T follicular helper cell (primary cell): ENCODE data around the gene RNF39.

Experiments used
- DNase-seq: peaks from one replicate; pipeline ENCODE4 v3.0.0-alpha.2; 2020; ENCODE audit warnings: low read depth

RNF39 gene

DNA sequence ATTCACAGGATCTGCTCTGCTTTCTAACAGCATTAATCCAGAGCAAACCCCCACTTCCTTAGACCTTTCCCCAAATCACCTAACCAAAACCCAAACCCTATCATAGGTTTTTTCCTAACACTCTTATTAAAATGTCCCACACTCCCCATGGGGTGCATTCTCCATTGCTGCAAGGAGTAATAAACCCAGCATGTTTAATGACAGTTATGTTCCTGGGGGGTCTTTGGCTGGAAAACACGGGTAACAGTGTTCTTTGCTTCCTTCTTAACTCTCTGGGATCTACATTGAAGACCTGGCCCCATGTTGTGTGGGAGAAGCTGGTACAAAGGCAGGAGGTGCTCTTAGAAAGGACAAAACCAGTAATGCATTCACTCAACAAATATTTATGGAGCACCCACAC lies 21.3 kb upstream of the RNF39 start:
- no peak for DNase-seq

DNA sequence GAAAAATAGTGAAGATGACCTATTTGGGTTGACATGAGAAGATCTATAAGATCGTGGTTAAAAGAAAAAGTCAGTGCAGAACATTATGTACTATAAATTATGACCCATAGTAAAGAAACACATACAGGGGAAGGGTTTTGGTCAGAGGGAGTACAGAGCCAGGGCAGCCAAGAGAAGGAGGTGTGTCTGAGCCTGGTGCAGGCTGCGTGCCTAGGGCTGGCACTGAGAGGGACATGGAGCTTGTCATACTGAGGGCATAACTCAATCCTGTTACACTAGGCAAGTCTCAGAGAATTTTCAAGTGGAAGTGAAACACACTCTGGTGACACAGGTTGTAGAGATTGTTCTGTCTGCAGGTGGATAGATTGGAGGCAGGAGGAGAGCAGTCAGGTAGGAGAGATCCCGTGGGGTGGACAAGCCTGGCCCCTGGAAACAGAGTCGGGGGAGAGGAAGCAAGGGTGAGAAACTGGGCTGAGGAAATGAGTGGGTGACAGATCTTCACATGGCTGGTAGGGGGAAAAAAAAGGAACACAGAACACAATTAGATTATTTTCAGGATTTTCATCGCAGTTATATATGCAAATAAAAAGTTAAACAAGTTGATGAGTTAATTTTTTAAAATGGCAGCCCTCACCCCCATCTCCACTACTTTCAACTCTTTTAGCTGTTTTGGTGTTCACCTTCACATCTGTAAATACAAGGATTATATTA lies 18.5 kb upstream of the RNF39 start:
- no peak for DNase-seq

DNA sequence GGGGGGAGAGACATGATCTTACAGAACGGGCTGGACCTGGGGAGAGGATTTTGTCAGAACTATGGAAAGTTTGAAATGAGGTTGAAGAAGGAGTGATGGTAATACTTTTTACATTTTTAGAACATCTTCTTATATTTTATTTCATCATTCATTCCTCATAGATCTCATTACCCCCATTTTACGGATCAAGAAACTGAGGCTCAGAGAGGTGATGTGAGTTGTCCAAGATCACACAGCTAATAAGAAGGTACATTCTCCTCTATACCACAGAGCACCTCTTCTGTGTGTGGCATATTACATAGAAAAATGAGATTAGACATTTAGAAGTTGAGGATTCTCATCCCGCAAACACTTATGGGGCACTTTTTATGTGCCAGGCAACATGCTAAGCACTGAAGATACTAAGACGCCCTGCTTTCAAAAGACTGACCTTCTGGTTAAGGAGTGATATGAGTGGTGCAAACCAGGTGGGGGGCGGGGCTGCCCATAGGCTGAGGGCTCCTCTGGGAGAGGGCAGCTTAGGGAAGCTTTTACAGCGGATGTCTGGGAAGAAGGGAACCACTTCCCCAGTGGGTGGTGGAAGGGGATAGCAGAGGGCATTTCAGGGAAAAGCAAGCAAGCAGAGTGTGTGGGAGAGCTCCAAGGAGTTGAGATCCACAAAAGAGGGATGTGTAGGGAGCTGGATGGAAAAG lies 17.4 kb upstream of the RNF39 start:
- DNase-seq = no peak

DNA sequence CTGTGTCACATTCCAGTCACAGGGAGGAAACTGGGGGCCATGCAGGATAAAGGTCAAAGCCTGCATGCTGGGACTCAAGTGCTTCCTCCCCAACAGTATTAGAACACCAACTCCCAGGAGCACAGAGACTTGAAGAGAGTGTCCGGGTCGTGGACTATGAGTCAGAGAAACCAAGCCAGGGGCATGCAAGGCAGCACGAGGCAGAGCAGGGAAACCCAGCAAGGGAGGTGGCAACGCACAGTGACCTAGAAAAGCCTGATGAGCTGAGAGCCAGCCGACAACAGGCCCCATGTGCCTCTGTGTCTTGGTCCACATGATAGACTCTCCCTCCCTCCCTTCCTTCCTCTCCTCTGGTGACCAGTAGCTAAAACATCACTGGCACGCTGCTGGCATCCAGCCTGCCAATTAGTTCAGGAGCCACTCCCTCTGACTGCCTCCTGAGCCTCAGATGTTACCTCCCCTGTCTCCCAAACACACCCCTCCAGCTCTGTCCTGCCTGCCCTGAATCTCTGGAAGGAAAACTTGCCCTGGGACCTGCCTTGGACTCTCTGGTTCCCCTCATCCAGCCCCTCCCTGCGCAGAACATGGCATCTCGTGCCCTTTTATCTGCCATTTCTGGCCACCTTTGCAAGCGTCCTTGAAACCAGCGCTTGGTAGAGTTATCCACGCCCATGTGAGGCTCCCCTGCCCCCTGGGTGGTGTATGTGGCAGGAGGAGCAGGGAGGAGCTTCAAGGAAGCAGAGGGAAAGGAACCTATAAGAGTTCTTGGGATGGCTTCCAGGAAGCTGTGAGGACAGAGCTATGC lies 16.2 kb upstream of the RNF39 start:
- no peak for DNase-seq

DNA sequence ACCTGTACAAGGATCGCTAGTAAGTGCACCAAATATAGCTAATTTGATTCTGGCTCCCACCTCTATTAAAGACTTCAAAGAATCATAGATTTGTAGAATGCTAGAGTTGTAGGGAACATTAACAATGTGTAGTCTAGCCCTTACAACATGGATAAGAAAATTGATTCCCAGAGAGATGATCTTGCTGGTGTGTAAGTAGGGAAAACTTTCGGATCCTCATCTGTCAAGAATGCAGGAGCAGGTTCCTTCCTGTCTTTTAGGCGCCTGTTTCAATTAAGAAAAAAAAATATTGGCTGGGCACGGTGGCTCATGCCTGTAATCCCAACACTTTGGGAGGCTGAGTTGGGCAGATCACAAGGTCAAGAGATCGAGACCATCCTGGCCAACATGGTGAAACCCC lies 12.3 kb upstream of the RNF39 start:
- DNase-seq = no peak

DNA sequence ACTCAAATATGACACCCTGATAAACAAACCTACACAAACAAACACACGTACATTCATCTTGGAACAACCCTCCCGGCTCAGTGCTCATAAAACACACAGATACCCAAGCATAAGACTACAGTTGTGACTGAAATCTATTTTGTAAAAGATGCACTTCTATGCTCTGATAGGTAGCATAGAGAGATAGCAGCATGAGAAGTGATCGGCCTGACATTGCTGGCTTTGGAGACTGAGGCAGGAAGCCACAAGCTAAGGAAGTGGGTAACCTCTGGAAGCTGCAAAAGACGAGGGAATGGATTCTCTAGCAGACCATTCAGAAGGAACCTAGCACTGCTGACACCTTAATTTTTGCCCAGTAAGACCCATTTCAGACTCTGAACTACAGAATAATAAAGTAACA lies 1.6 kb upstream of the RNF39 start:
- no peak for DNase-seq

DNA sequence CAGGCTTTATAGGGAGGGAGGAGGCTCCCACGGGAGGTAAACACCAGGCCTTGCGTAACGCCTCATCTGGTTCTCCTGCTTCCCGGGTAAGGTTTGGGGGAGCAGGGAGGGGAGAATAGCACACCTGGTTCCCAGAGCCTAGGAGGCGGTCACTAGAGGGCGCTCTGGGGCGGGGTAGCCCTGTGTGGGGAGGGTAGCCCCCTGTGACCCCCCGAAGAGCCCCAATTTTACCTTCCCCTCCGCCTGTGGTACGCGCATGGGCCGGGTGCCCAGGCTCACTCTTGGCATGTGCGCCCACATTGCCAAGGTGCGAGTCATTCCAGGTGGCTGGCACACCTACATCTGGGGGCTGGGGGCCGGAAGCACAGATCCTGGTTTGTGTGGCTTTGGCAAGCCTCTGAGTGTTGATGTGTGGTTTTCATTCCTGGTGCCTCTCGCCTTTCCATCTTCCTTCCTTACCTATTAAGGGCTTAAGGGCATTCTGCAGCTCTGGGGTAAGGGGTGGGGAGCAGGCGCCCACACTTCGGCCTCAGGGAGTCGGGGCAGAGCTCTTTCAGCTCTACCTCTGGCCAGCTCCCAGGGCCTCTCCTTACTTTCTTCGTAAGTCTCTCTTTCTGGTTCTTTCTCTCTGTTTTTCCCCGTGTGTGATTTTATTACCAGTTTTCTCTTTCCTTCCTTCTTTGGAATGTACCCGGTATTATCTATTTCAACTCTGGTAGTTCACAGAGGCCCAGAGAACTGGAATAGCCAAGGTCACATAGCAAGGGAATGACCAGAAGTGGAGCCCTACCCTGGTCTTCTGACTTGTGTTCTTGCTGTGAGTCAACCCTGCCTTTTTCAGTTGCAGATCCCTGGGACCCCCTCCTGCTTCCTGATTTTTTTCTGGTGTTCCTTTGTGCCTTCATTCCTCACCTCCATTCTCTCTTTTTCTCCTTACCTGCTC lies 492 bp upstream of the RNF39 start:
- DNase-seq = no peak

DNA sequence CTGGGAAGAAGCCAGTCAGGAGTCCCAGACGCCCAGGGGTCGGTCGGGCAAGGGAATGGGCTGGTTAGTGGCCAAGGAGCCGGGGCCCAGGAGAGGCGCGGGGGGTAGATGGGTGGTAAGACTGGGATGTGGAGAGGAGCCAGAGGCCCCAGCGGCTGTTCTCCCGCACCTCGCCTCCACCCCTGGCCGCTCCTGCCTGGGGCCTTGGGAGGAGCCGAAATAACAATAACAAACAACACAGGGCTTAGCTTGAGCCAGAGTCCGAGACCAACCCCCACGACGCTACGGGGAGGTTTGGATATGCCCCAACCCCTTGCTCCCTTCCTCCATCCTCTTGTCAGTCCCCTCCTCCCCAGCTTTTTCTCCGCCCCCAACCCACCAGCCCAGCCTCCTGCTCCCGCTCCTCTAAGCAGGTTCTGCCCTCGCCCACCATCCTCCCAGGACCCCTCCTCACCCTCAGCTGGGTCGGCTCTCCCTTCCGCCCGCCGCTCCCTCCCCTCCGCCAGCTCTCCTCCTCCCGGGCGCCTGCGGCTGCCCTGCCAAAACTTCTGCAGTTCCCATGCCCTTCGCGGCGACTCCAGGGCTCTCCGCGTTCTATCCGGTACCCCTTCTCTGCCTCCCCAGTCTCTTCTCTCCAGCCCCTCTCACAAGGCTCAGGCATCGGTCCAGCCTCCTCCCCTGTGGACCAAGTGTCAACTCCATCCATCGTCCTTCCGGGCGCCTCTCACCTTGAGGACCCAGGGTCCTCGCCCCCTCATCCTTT lies 1.1 kb downstream of the RNF39 start:
- no peak for DNase-seq

DNA sequence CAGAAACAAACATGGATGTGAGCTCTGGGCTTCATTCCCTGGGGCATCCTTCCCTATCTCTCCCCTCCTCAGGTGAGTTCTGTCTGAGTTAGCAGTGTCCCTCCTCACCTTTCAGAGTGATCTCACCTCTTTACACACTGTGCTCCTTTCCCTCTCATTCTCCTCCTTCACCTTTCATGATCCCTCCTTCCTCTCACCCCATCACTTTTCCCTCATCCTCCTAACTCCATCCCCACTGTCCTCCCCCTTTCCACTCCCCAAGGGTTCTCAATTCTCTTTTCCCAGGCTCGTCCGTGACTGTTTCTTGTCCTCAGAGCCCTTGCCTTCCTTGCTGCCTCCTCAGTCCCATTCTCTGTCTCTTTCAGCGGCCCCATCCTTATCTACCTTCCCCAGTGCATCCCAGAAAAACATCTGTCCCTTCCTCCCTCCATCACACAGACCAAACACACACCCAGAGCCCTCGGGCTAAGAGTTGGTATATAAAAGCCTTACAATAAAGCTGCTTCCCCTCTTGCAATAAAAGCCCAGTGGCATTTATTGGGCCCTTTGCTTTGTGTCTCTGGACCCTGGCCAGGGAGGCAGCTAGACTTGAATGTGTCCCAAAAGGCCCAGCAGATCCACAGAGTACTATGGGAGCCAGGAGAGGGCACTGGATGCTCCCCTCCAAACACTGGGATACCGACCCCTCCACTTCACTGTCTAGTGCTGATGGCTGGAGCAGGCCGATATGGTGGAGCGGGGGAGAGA lies 1.9 kb downstream of the RNF39 start:
- DNase-seq = no peak

DNA sequence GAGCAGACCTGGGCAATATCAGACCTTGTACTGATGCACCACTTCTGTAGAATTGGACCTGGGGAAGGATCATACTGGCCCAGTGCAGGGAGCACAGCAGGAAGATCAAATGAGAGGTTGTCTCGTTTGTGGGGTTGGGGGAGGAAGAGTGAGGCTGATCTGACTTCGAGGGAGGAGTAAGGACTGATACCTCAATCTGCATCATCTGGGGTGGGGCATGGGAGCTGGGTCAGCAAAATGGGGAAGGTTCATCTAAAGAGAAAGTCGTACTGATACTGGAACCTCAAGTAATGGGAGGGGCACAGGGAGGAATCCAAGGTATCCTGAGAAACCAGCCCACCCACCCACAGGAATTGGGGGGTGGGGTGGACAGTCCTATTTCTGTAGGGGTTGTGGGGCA lies 3.7 kb downstream of the RNF39 start:
- DNase-seq = no peak

DNA sequence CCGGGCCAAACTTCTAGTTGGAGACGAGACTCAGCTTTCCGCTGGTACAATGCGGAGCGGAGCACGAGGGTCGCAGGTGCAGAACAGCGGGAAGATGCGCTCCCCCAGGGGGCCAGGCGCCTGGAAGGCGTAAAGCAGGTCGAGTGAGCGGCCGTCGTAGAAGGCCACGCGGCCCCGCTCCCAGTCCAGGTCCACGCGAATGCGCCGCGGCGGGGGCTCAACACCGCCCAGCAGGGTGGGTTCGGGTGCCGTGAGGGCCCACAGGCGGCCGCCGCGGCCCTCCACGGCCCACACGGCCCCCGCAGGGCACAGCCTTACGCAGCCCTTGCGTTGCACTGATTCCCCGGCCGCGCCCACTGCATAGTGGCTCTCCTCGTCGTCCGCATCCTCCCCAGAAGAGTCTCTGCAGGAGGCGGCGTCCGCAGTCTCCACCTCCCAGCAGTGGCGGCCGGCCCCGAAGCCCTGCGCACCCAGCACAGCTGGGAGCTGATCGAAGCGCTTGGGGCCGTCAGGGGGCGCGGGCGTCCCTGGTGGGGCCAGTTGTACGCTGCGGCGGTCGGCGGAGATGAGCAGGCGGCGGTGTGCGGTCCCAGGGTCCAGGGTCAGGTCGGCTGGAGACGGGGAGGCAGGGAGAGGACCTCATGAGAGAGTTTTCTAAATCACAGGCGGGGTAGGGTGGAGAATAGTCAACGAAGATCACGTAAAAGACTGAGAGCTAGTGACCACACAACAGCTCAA lies 4.3 kb downstream of the RNF39 start:
- no peak for DNase-seq

DNA sequence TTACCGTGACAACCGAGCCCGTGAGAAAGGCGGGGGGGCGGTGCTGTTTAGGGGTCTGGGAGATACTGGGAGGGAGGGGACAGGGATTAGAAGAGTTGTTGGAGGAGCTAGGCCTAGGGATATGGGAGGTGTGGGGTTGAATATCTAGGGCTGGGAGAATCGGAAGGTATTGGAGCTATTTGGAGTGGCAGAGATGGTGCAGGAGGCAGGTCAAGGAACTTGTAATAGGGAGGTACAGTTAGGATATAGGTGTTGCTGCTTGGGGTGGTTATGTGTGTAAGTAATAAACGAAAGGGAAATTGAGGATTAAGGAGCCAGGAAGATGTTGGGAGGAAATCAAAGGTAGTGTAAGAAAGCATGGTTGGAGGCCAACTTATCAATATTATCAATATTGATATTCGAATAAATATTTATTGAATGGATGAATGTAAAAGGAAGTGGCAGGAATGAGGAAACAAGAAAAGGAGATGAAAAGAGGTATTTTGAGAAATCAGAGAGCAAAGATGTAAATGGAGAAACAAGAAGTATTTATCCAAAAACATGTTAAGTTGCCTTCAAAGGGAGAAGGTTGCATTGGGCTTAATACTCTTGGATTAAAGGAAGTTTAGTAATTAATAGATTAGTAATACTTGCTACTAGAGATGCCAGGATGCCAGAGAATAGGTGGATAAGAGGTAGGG lies 8.0 kb downstream of the RNF39 start:
- DNase-seq = no peak

DNA sequence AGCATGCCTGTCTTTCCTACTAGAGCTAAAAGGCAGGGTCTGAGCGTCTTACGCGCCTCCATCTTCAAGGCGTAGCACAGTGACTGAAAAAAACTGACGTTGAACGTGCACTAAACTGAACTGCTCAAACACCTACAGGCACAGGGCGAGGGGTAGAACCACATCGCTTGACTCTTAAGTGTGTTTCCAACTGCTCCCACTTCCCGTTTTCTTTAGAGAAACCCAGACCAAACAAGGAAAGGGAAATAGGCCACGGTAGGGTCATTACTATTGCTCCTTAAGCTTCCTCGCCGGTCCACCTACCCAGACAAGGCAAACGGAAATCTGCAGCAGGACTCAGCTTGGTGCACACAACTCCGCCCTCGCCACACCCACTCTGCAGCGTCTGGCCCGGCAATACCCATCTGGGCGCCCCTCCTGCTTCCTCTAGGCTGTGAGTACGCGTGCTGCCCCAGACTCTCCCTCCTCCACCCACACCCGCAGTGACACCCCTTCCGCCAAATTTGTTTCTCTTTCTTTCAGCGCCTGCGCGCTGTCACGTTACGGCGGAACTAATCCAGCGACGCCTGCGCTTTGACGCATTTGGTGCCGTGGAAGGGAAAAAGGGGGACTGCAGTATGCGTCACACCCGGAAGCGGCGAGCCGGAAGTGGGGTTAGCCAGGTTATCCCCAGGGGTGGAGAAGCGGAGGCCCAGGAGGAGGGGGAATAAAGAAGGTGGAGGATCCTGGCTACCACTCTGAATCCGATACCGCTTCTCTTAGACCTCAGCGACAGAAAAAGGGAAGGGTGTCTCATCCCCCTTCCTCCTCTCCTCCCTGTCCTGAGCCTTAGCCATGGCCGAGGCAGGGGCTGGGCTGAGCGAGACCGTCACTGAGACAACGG lies 8.8 kb downstream of the RNF39 start, which contains the start of gene PPP1R11:
Gene PPP1R11 (plus strand): TSS at position 622 of the 883 bp plus-strand sequence. CDS start 213 bp downstream, at position 835.
- DNase-seq = peak; percentile 97

DNA sequence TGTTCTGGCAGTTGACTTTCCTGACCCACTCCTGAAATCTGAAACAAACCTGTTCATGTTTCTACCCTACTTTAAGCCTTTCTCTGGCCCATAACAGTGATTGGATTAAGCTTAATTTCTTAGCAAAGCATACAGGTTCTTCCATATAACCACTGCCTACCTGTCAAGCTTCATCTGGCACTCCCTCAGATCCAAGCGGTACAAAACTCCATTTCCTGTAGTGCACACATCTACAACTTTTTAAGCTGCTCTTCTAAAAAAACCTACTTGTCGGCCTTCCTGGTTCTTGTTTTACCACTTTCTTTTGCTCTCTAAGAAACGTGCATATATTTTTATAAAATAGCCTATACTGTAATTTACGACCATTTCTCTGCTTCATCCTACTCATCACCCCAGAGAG lies 9.5 kb downstream of the RNF39 start:
- DNase-seq = no peak

DNA sequence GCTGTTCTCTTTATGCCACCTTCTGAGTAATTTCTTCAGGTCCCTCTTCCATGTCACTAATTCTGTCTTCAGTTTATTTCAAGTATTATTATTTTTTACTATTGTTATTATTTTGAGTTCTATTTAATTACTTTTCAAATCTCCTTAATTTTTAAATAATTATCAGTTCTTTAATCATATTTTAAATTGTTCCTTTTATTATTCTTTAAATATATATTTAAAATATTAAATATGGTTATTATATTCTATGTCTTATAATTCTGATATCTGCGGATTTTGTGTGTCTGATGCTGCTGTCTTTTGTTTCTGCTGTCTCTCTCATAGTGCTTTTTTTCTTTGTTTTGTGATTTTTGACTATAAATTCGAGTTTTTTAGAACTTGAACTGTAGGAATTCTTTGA lies 12.3 kb downstream of the RNF39 start:
- DNase-seq = no peak

DNA sequence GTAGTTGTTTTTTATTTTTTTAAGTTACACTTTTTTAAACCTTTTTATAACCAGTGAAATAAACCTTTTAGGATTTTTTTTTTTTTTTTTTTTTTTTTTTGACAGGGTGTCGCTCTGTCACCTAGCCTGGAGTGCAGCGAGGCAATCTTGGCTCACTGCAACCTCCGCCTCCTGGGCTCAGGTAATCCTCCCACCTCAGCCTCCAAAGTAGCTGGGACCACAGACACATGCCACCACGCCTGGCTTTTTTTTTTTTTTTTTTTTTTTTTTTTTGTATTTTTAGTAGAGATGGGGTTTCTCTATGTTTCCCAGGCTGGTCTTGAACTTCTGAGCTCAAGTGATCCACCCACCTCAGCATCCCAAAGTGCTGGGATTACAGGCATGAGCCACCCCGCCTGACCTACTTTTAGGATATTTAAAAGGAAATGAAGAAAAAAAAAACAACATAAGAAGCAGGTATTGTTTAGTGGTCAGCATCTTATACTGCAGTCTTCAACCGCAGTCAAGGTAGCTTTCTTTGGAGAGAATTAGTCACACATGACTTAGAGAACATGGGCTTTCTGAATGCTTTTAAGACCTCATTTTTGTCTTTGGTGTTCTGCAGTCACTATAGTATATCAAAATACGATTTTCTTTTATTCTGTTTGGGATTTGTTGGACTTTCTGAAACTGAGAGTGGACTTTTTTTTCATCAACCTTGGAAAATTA lies 12.9 kb downstream of the RNF39 start:
- DNase-seq = no peak

DNA sequence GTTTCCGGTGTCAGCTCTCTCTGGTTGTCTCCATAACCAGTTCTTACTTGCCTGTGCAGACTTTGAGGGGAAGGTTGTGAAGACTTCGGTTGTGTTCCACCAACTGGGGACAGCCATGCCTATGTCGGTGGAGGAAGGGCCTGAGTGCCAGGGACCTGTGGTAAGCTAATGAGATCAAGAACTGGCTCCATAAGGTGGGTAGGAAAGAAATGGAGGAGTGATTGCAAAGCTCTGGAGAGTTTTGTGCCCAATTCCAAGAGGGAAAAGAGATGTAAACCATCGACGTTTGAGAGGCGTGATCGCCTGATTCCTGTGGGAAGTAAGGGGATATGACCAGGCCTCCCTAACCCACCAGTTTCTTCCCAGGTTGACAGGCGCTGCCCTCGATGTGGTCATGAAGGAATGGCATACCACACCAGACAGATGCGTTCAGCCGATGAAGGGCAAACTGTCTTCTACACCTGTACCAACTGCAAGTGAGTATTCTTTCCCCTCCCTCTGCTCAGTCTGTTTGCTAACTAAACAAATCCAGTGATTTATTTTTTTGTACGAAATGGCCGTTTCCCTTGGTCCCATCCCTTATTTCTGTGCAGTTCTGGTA lies 13.6 kb downstream of the RNF39 start:
- no peak for DNase-seq
